ENCODE measurements around the gene UGT8.

DNA sequence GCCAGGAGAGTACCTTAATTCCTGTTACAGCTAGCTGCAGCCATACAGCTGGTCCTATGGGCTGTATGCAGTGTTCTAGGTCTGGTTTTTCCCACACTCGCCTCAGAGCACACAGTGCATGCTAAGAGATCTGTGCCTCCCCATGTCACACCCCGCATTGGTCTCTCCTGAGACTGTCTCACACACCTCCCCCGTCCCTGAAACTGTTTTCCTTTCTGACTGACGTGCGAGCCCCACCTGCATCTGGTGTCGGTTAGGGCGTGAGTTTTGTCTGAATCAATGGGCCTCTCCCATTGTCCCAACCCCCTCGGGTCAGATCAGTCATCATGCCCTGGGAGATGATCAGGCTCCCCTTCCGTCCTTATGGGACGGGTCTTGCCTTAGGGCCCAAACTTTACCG, 3.4 kb upstream of the UGT8 start:
- no peak for TF ChIP-seq POLR2AphosphoS5 (IDR thresholded peaks at IDR 0.05; ENCODE audit: borderline replicate concordance, low read depth, low read length)
- no peak for TF ChIP-seq EZH2 (IDR thresholded peaks at IDR 0.05)
